Uterus (tissue), 4 donors: Measurements from ENCODE around the gene MYO1G. TPM values are rescaled to one million over a fixed set of nuclear protein-coding genes. Genes with fewer than 3 reads are reported as not detected.

Experiments
- DNase-seq, 2 donors: peaks; one replicate each; pipeline ENCODE4 v3.0.0-alpha.2; 2019 to 2020
- H3K27ac ChIP-seq, 2 donors: fragments of 200-600 bp; sonication (generic); 1 replicate in 1 of 2; 2 replicates in 1 of 2; pipeline ENCODE4 v1.5.1; 2016 to 2018
- H3K27me3 ChIP-seq, 2 donors: fragments of 200-600 bp; sonication (generic); one replicate each; pipeline ENCODE4 v1.5.1; 2018 to 2019; ENCODE audit warnings: control low read depth in 1 of 2
- H3K36me3 ChIP-seq, 2 donors: fragments of 200-600 bp; sonication (generic); one replicate each; pipeline ENCODE4 v1.5.1; 2019; ENCODE audit warnings: control low read depth in 1 of 2
- H3K4me1 ChIP-seq, 2 donors: fragments of 200-600 bp; sonication (generic); one replicate each; pipeline ENCODE4 v1.5.1; 2018 to 2019; ENCODE audit warnings: control low read depth in 1 of 2
- H3K4me3 ChIP-seq, 2 donors: fragments of 200-600 bp; sonication (generic); 1 replicate in 1 of 2; 2 replicates in 1 of 2; pipeline ENCODE4 v1.5.1; 2018 to 2019; ENCODE audit warnings: mild to moderate bottlenecking in 1 of 2
- H3K9me3 ChIP-seq, 2 donors: fragments of 200-600 bp; sonication (generic); one replicate each; pipeline ENCODE4 v1.5.1; 2019; ENCODE audit warnings: control low read depth in 1 of 2
- CTCF ChIP-seq, 4 experiments: fragments of 200-600 bp in 2 of 4; fragments of 450-650 bp in 2 of 4; sonication (generic) in 2 of 4; IDR thresholded peaks; one replicate each; pipeline ENCODE4 v1.5.1; 2016 to 2019; ENCODE audit warnings: antibody characterized with exemption in 4 of 4, mild to moderate bottlenecking in 2 of 4, moderate library complexity in 1 of 4
- POLR2A ChIP-seq, 2 donors: fragments of 450-650 bp; IDR thresholded peaks; one replicate each; pipeline ENCODE4 v1.6.1; 2016; ENCODE audit warnings: antibody characterized with exemption in 2 of 2, mild to moderate bottlenecking in 1 of 2, moderate library complexity in 1 of 2
- intact Hi-C: fragments of 100-400 bp; cut with DNase I; formaldehyde crosslinking; loops from one replicate; pipeline ENCODE4 v1.15.1; 2023; ENCODE audit warnings: low total_unique reads
- total RNA-seq, 4 donors: library from RNA; depleted of rRNA in 3 of 4; stranded (reverse); fragments of >200 nt in 3 of 4; gene quantifications; one replicate each; pipeline versions ENCODE4 v1.1.0 to v1.2.4, GENCODE V29; 2014 to 2023
- donor health status: DM: yes; HTN: yes; CAD: no.

The MYO1G gene
- total RNA-seq, 4 donors from 2014 or later, result 0.59 to 3.1 (median 1.2) TPM

- intact Hi-C loops, result no loop called here
These were observed 58.7 kb downstream of the MYO1G start for GRCh38 chr7:44920119-44920518.

GRCh38 chr7:44918029-44918428 lies 60.8 kb downstream of the MYO1G start:
- TF ChIP-seq POLR2A (IDR thresholded peaks at IDR 0.05), result no peak
- TF ChIP-seq CTCF (IDR thresholded peaks at IDR 0.05), result no peak
- DNase-seq, result no peak
- H3K4me1 ChIP-seq, result no peaks in the 10 kb centered on the region
- intact Hi-C loops, result no loop called here
- no peaks in the 10 kb centered on the region for H3K36me3 ChIP-seq
- H3K27me3 ChIP-seq, result no peaks in the 10 kb centered on the region
- no peaks in the 10 kb centered on the region for H3K9me3 ChIP-seq
- no peak overlapping the region for H3K27ac ChIP-seq
- no peak overlapping the region for H3K4me3 ChIP-seq

More at GRCh38 chr7:44920119-44920518, 58.7 kb downstream of the MYO1G start:
- no peaks in the 10 kb centered on the region for H3K4me1 ChIP-seq
- H3K36me3 ChIP-seq, result no peaks in the 10 kb centered on the region
- H3K4me3 ChIP-seq, result no peak overlapping the region
- no peak overlapping the region for H3K27ac ChIP-seq
- DNase-seq, result no peak
- no peak for TF ChIP-seq POLR2A (IDR thresholded peaks at IDR 0.05)
- TF ChIP-seq CTCF (IDR thresholded peaks at IDR 0.05), result no peak
- no peaks in the 10 kb centered on the region for H3K27me3 ChIP-seq
- no peaks in the 10 kb centered on the region for H3K9me3 ChIP-seq

- H3K4me1 ChIP-seq, result no peaks in the 10 kb centered on the region
- H3K27me3 ChIP-seq, result no peaks in the 10 kb centered on the region
- no peak overlapping the region for H3K4me3 ChIP-seq
- H3K36me3 ChIP-seq, result no peaks in the 10 kb centered on the region
- no peak overlapping the region for H3K27ac ChIP-seq
- intact Hi-C loops, result no loop called here
- H3K9me3 ChIP-seq, result no peaks in the 10 kb centered on the region
- DNase-seq, result no peak
- TF ChIP-seq CTCF (IDR thresholded peaks at IDR 0.05) (no peak), POLR2A (IDR thresholded peaks at IDR 0.05) (no peak)
These were observed 61.4 kb downstream of the MYO1G start for GRCh38 chr7:44917465-44917864.

- Histone ChIP-seq H3K9me3 (no peaks in the 10 kb centered on the region), H3K36me3 (no peaks in the 10 kb centered on the region), H3K27ac (no peak overlapping the region), H3K27me3 (no peaks in the 10 kb centered on the region), H3K4me3 (no peak overlapping the region), H3K4me1 (no peaks in the 10 kb centered on the region)
- no peak for TF ChIP-seq CTCF (IDR thresholded peaks at IDR 0.05)
- no peak for TF ChIP-seq POLR2A (IDR thresholded peaks at IDR 0.05)
- intact Hi-C loops, result no loop called here
- no peak for DNase-seq
These were observed 63.7 kb downstream of the MYO1G start for GRCh38 chr7:44914992-44915607.

GRCh38 chr7:44912775-44913347 lies 66.0 kb downstream of the MYO1G start:
- Histone ChIP-seq H3K36me3 (no peaks in the 10 kb centered on the region), H3K27ac (no peak overlapping the region), H3K27me3 (no peaks in the 10 kb centered on the region), H3K9me3 (no peaks in the 10 kb centered on the region), H3K4me1 (no peaks in the 10 kb centered on the region), H3K4me3 (no peak overlapping the region)
- intact Hi-C loops, result no loop called here
- TF ChIP-seq POLR2A (IDR thresholded peaks at IDR 0.05) (no peak), CTCF (IDR thresholded peaks at IDR 0.05) (no peak)
- DNase-seq, result no peak

Other genes with a start within 250 kb of the MYO1G start
- gene ZMIZ2, start 230.2 kb downstream of the MYO1G start, total RNA-seq, result 10 to 100 TPM in 2 of 4 donors, 1 to 10 TPM in 2; 2.8 to 97.0 (median 12.2) TPM
- gene PPIA, start 182.3 kb downstream of the MYO1G start, total RNA-seq, result 1,000 to 10,000 TPM in 1 of 4 donors, 100 to 1,000 TPM in 3; 474 to 1,393 (median 544) TPM
- gene H2AZ2, start 130.9 kb downstream of the MYO1G start, total RNA-seq, result 100 to 1,000 TPM in 3 of 4 donors, 10 to 100 TPM in 1; 77.9 to 270 (median 212) TPM
- 10 to 100 TPM; 13.8 to 63.0 (median 24.5) TPM for gene PURB, start 93.5 kb downstream of the MYO1G start, total RNA-seq
- 10 to 100 TPM in 3 of 4 donors, 1 to 10 TPM in 1; 7.6 to 70.2 (median 33.6) TPM for gene CCM2, start 21.2 kb upstream of the MYO1G start, total RNA-seq
- gene NACAD, start 110.0 kb upstream of the MYO1G start, total RNA-seq, result 10 to 100 TPM in 1 of 4 donors, 1 to 10 TPM in 2, under 1 TPM in 1; 0.51 to 26.9 (median 5.4) TPM
- 10 to 100 TPM in 3 of 4 donors, 1 to 10 TPM in 1; 7.4 to 51.2 (median 42.5) TPM for gene TBRG4, start 132.7 kb upstream of the MYO1G start, total RNA-seq
- gene RAMP3, start 178.8 kb upstream of the MYO1G start, total RNA-seq, result 100 to 1,000 TPM in 1 of 4 donors, 10 to 100 TPM in 3; 11.9 to 182 (median 57.5) TPM